Thyroid gland (tissue), 4 donors: ENCODE measurements around the gene RPH3AL.

Experiments used
- POLR2A ChIP-seq, 2 donors: fragments of 450-650 bp; IDR thresholded peaks; one replicate each; pipeline ENCODE4 v1.6.1; 2017; ENCODE audit warnings: antibody characterized with exemption in 2 of 2, mild to moderate bottlenecking in 2 of 2, moderate library complexity in 1 of 2
- TF ChIP-seq, protein P1 (sequence below), 6 experiments: fragments of 200-600 bp in 3 of 6; fragments of 450-650 bp in 3 of 6; sonication (generic) in 3 of 6; IDR thresholded peaks; one replicate each; pipeline ENCODE4 v1.5.1; 2016 to 2019; ENCODE audit warnings: antibody characterized with exemption in 6 of 6, mild to moderate bottlenecking in 2 of 6, inconsistent platforms in 1 of 6, moderate library complexity in 1 of 6

DNA sequence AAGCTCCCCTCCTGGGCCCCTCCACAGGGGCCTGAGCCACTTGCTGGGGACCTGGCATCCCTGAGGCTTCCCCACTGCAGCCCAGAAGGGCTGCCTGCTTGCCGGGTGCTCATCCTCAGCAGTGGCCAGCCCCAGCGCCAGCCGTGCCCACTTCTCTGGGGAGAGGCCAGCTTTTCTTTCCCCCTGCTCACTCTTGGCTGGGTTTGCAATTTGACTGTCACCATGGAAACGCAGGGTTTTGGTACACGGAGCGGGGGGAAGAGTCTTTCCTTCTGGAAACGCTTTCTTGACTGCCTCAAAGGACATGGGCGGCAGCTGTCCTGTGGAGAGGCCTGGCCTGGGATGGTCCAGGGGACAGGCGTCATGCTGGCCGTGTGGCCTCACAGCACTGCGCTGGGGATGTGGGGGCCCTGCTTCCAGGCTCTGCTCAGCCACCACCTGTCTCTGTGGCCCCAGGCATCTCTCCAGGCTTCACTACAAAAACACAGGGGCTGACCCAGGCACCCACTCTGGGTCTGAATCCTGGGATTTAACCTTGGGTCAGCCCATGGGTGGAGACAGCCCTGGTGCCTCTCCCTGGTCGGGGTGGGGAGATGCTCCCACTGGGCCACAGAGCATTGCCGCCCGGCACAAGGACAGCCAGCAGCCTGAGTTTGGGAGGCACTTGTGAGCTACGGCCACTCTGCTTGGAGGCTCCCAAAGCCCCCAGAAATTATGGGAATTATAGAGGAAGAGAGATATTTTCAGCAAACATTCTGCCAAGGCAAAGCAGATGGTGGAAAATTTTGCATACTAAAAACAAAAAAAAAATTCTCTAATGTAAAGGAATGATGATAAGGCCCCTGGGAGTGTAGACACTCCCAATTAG lies 125.3 kb downstream of the RPH3AL start:
- TF ChIP-seq, protein P1, sequence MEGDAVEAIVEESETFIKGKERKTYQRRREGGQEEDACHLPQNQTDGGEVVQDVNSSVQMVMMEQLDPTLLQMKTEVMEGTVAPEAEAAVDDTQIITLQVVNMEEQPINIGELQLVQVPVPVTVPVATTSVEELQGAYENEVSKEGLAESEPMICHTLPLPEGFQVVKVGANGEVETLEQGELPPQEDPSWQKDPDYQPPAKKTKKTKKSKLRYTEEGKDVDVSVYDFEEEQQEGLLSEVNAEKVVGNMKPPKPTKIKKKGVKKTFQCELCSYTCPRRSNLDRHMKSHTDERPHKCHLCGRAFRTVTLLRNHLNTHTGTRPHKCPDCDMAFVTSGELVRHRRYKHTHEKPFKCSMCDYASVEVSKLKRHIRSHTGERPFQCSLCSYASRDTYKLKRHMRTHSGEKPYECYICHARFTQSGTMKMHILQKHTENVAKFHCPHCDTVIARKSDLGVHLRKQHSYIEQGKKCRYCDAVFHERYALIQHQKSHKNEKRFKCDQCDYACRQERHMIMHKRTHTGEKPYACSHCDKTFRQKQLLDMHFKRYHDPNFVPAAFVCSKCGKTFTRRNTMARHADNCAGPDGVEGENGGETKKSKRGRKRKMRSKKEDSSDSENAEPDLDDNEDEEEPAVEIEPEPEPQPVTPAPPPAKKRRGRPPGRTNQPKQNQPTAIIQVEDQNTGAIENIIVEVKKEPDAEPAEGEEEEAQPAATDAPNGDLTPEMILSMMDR (IDR thresholded peaks at IDR 0.05) = no peak
- TF ChIP-seq POLR2A (IDR thresholded peaks at IDR 0.05) = no peak
